SW 1271 (cell line): ENCODE measurements around the gene ADARB2.

Experiments
- DNase-seq, 2 experiments: peaks; one replicate each; lab custom pipeline; 2025; lab: John Stamatoyannopoulos, UW

ADARB2 gene

DNA sequence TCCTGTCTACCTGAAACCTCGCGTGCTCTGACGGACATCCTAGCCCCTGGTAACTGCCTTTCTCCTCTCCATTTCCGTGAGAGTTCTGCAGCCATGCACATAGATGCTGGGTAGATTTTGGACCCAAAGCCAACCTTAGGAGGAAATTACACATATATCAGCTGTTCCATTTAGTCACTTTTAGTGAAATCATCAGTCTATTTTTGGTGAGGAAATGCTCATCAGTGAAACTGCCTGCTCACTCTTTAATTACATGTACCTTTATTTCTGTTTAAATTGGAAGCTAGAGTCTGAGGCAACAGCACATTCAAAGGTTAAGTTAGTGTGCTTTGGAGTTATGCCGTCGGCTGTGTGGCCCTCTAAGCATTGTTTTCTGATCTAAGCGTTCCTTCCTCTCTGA is 449.8 kb downstream of the ADARB2 start:
- no peak for DNase-seq

DNA sequence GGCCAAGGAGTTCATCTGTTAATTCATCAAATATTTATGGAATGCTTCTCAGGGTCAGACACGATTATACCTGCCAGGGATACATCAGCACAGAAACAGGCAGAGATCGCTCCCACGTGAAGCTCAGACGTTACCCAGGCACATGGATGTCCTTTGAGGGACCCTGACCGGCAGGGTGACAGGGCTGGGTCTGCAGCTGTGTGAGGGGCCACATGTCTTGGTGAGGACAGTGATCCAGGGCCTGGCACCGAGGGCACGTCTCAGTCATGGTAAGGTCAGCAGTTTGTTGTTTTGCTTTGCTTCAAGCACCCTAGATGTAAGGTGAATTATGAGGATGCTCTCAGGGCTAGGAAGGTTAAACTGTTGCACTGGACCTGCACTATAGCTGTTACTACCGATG is 453.2 kb downstream of the ADARB2 start:
- DNase-seq: no peak

DNA sequence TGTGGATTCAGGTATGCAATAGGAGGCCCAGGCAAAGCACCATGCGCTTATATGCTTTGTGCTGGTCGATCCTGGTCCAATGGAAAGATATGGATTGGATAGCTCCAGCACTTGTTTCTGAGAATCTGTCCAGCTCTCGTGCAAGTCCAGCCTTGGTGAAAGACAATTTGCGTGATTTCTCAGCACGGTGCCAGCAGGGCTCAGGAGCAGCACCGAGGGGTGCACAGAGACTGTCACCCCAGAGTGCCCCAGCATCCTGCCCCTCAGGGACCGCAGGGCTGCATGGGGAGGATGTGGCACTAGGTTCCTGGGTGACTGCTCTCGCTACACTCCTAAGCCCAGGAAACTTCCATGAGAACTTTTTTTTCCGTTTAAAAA is 455.9 kb downstream of the ADARB2 start:
- no peak for DNase-seq

DNA sequence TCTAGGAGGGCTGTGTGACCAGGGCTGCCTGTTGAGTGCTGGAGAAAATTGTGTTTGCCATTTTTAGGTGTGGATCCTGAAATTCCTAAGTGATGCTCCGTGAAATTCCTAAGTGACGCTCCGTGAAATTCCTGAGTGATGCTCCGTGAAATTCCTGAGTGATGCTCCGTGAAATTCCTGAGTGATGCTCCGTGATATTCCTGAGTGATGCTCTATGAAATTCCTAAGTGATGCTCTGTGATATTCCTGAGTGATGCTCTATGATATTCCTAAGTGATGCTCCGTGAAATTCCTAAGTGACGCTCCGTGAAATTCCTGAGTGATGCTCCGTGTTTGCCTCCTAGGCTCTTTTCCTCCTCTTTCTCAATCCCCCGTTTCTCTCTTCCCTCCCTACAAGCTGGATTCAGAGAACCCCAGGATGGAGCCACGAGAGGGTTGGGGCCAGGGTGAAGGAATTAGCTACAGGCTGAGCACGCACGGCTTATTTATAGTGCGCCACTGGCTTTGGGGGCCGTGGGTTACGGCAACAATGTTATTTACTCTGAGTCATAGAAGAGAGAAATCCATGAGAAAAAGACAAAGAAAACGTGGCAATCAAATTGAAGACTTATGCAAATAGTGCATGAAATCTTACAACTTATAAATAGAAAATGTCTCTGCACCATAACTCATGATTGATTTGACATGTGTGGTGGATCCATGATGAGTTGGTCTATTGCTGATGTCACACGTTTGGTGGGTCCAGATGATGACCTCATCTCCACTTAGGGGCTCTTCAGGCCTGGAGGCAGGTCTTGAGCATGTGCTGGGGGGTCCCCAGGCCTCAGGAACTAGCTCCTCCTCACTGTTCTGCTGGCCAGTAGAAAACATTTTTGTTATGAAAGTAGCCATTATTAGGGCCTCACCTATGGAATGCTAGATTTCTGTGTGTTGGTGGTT is 456.6 kb downstream of the ADARB2 start:
- no peak for DNase-seq

DNA sequence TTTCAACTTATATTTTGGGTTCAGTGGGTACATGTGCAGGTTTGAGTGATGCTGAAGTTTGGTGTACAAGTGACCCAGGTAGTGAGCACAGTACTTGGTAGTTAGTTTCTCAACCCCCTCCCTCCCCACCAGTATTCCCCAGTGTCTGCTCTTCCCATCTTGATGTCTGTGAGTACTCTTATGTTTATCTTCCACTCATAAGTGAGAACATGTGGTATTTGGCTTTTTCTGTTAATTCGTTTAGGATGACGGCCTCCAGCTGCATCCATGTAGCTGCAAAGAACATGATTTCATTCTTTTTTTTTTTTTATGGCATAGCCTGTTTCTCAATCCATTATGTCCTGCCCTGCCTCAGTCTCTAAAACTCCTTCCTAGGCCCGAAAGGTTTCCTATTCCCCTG is 459.0 kb downstream of the ADARB2 start:
- DNase-seq: no peak

DNA sequence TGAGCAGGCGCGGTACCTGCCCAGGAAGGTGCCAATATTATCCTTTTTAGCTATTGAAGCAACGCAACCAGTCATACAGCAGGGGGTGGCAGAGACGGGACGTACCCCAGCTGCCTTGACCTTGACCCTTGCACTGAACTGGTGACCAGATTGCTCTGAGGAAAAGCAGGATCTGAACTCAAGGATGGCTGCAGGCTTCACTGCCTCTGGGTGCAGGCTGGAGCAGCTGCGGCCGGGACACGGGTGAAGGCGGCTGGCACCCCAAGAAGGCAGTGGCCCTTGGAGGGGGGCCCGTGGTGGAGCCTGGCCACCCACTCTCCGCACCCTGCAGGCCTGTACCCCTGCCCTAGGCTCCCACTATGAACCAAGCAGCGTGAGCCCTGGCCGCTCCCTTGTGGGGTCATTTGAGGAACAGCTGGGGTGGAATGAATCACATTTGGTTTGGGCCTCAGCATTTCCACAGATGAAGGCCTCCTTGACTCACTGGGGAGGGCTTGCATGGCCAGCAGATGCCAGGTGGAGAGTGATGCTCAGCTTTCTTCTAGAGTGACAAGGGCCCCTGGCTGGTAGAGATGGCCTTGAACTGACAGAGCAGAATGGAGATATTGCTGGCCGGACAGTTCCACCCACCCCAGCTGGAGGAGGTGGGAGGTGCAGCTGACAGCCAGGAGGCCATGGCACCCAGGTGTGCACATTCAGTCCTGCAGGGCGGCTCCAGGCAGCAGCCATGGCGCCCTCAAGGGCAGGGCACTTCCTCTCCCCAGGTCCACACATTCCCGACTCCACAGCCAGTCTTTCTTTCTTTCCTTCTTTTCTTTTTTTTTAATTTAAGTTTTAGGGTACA is 462.4 kb downstream of the ADARB2 start:
- no peak for DNase-seq

DNA sequence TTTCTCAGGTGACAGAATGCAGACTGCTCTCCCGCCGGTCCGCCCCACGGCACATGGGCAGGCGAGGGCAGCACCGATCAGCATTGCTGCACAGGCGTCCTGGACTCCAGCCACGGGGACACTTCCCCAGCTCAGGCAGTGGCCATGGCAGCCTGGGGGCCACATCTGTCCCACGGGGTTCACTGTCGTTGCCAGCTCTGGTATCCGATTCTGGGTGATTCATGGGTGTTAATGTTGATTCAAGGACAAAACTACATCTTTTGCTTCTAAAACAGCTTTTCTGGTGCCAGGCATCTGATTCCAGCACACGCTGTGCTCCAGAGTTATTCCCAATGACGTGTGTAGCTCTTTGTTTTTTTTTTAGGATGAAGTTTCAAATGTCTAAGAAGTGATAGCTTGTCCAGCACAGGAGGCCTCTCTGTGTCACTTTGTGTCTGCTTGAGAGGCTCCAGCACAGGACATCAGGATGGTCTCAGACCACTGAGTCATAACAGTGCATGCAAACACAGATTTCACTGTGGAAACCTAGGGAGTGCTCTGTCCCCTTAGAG is 463.1 kb downstream of the ADARB2 start:
- DNase-seq: no peak

DNA sequence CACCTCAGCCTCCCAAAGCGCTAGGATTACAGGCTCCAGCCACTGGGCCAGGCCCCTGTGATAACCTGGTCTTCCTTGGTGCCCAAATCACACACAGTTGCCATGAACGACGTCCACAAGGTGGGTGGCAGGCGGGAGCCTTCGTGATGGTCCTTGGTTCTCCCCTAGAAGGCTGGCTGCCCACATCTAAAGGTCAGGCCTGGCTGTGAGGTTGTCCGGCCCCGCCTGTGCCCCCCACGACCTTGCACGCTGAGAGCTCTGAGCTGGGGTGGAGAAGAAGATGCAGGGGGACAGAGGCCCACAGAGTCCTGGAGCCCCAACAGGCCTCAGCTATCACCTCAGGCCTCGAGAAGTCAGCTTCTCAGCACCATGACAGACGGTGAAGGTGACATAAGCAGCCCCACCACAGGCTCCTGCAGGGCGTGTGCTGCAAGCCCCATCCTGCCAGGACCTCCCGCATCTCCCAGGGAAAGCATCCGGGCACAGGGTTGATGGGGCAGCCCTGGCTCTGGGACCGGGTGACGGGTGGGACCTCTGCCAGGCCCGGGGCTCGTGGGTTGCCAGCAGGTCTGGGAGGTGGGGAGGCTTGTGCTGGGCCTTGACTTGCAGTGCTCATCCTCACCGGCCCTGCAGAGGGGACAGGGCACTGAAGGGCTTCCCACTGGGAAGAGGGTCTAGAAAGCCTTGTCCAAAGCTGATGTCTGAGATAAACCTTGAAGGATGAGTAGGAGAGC is 463.8 kb downstream of the ADARB2 start:
- no peak for DNase-seq

DNA sequence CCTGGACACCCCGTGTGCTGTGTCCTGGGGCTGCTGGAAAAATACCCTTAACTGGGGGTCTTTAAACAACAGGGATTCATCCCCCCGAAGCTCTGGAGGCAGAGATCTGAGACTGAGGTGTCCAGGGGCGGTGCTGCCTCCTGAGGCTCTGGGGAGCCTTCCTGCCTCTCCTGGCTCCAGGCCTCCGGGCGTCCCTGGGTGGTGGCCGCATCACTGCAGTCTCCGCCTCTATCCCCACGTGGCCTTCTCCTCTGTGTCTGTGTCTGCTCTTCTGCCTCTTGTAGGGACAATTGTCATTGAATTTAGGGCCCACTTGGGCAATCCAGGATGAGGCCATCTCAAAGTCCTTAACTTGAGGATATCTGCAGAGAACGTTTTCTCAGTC is 464.6 kb downstream of the ADARB2 start:
- no peak for DNase-seq

DNA sequence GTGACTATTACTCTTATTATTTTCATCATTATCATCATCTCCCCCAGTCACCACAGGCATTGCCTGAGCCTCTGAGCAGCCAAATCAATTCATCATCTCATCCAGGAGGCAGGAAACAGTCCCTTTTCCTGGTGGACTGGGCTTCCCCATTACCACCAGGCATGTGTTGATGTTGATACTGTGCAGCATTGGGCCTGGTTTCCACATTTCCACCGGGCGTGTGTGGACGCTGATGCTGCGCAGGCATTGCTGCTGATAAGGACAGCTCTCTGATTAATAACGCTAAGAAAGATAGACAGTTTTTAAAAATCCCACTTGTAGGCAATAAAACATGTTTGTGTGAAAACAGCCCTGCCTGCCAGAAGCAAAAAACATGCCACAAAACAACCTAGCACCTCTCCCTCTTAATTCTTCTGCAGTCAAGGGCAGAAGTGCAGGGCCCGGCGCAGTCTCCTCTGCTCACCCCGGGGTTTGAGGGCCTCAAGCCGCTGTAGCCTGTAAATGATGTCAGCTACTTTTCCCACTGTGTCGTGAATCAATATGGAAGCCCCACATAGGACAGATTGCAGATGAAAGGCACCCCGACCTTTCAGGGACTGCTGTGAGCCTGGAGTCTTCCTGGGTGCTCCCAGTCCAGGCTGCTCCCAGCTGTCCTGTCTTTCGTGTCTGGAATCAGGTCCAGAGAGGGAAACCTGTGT is 465.1 kb downstream of the ADARB2 start:
- no peak for DNase-seq

DNA sequence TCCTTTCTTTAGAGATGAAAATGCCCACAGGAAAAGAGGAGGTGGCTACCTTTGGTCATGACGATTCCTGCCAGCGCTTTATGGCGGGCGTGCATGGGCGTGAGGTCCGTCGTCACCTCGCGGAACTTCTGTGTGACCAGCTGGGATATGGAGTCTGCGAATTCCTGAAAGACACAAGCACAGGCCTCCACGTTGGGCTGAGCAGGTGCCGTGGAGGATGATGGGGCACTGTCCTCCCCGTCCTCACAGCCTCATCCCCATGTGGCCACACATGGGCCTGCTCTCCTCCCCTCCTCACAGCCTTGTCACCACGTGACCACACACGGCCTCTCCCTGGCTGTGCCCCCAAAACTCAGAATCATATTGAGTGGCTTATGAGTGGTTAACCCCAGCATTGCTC is 466.4 kb downstream of the ADARB2 start:
- DNase-seq: no peak

DNA sequence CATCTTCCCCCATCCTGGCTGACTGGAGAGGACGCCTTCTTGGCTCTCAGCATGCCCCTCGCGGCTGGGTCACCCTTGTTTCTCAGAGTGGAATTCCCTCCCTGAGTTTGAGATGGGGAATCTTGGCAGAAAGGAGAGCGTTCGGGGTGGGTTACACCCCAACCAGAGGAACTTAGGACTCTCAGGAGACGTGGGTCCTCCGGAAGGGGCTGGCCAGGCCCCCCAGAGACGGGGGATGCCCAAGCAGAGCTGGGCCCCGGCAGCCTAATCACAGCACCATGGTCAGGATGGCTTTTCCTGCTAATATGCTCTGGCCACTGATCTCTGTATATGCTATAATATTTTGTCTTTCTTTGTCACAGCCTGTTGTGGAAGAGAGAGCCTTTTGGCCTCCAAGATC is 466.8 kb downstream of the ADARB2 start:
- no peak for DNase-seq

DNA sequence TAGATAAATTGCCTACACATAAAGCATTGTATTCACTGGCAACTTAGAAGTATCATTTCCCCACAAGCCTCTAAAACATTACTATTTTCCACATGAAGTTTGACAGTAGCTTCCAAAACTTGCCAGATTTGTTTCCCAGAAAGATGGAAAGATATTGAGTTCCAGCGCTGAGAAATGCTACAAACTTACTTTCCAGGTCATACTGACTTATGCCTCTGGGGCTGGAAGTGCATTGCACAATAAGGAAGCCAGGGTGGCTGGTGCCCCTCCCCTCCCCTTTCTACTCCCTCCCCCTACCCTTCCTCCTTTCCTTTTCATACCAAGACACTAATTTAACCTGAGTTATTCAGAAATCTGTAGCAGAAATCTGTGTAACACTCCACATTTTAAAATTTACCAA is 468.5 kb downstream of the ADARB2 start:
- no peak for DNase-seq

DNA sequence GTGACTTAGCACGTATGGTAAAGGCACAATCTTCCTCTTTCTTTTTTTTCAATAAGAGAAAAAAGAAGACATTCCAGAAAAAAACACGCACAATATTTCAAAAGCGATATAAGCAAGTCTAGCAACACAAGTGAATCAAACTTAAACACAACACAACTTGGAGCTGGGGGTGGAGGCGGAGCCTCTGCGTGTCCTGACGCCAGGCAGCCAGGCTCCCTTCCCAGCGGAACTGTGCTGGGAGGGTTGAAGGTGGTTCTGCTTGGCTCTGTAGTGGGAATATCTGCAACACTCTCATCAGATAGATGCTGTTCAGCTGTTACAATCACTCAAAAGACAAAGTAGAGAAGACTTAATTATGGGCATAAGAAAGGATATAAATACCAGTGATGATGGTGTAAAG is 469.8 kb downstream of the ADARB2 start:
- no peak for DNase-seq

DNA sequence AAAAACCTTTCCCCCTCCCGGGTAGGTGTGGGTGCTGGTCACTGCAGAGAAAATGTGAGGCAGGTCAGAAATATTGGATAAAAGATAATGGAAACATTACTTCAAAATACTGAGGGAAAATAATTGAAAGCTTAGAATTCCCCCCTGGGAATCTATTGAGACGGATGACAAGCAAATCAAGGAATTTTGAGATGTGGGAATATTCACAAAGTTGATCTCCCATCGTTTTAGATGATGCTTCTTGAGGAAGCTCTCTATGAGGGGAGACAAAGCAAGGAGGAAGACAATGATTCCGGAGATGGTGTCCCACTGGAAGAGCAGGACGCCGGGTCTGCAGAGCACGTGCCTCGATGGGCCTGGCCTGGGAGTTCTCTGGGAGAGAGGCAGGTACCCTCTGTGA is 470.2 kb downstream of the ADARB2 start:
- DNase-seq: no peak

DNA sequence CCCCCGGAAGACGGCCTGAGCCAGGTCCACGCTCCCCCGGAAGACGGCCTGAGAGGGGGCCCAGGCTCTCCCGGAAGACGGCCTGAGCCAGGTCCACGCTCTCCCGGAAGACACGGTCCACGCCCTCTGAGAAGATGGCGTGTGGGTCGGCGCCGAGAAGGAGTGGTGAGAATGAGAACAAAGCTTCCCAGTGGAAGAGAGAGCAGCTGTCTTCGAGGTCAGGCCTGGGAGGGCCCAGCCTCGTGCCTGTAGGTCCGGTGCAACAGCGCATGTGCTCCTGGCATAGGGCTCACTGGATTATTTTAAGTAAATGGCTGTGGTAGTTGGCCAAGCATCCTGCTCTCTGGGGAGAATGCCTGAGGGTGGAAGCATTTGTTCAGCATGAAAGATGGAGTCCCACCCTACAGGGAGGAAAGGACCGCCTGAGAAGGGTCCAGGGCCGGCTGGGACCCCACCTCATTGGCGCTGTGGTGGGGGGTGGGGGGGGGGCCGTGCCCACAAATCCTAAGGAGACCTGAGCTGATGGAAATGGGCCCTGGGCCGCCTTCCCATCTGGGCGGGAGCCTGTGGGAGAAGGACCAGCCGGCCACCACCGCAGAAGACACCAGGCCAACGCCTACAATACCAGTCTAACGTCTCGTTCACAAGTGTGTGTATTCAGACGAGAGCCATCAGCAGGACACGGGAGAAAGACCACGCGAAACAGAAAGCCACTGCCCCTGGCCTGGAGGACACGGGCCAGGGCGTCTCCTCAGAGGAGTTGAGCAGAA is 471.1 kb downstream of the ADARB2 start:
- no peak for DNase-seq

DNA sequence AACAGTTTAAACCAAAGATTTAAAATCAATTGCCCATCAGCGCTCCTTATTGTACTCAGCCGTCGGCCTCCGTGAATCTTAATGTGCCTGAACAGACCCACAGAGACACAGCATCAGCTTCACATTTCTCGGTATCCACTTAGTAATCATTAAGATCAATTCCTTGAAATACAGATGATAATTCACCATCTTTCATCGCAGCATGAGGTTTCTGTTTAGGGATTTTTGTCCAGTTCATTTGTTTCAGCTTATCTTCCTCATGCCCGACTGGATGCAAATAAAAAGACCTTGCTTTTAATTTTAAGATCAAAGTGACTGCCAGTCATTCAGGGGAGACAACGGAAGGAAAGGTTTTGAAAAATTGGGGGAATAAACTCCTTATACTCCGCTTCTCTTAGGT is 473.3 kb downstream of the ADARB2 start:
- DNase-seq: no peak

DNA sequence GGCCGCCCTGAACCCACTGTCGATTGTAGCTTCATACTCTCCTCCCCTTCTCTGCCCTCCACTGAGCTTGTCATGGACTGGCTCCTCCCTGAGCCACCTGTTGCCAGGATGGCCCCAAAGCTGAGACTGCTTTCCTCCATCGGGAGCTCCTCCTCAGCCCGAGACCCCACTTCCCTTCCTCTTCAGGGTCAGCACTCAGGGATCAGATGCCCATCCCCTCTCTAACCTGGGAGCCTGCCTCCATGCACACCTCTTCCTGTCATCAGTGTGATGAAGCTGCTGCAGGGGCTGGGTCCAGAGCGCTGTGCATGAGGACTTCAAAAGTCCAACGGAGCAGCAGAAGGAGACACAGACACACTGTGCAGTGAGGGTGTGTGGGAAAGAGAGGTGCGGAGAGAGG is 480.1 kb downstream of the ADARB2 start:
- DNase-seq: no peak

DNA sequence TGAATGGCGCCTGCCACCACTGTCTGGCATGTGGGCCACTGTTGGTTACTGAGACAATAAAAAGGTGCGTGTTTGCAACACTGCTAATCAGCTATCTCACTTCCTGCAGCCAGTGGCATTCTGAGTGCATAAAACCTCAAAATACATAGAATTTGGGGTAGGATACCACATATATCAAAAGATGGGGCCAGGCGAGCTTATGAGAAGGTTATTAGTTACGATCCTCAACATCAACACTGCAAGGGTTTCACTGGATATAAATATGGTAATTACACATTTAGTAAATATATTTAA is 480.9 kb downstream of the ADARB2 start:
- no peak for DNase-seq

DNA sequence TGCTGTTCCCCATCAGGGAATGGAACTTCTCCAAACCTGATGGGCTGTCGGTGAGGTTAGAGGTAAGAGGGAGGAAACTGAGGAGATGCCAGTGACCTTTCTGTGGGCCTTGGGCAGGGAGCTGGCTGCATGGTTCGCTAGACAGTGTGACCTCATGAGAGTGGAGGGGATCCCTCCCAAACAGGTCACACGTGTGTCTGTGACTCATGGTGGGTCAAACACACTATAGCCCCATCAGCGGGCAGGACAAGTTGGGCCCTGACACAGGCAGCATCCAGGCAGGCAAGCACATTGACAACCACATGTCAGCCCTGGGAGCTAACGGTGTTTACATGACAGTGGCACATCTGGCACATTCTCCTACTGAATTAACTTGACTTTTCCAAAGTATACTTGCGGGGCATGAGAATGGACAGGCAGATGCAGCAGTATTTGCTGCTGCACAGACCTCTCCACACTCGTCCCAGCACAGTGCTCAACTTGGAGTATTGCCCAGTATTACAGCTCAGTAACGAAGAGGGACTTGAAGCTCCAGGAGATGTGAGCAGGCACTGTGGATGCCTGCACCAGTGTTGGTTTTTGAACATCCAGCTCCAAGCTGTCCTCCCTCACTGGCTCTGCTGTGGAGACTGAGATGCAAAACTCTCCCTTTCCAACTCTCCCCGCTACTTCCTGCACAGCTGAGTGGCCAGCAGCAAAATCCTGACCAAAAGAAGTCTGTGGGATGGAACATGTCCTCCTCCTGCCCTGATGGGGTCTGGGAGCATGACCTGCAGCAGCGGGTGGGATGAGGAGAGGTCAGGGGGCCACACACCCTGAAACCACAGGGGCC is 481.5 kb downstream of the ADARB2 start:
- DNase-seq: no peak
